AG10803 (cell line): Measurements from ENCODE around the gene ZNF433.

Source experiments
- DNase-seq: peaks from one replicate; pipeline ENCODE4 v3.0.0; 2010; ENCODE audit warnings: low read depth
- H3K4me3 ChIP-seq: 2 replicates; pipeline ENCODE4 v1.5.1; 2011; ENCODE audit warnings: mild to moderate bottlenecking, low read length, control low read depth
- CTCF ChIP-seq: conservative IDR thresholded peaks from 2 replicates; pipeline ENCODE4 v1.5.1; 2011; ENCODE audit warnings: mild to moderate bottlenecking, low read length, control low read depth, inconsistent platforms

The ZNF433 gene

GRCh38 chr19:11986754-11987153, 48.7 kb downstream of the ZNF433 start:
- H3K4me3 ChIP-seq, result no peak overlapping the region
- no peak for TF ChIP-seq CTCF

GRCh38 chr19:11984986-11985385, 50.5 kb downstream of the ZNF433 start:
- no peak; the same call in 1 of the 2 replicates for TF ChIP-seq CTCF
- DNase-seq, result no peak
- no peak overlapping the region for H3K4me3 ChIP-seq

More at GRCh38 chr19:11986754-11987153, 48.7 kb downstream of the ZNF433 start:
- DNase-seq, result no peak

GRCh38 chr19:11982526-11982925, 53.0 kb downstream of the ZNF433 start:
- TF ChIP-seq CTCF, result no peak
- no peak for DNase-seq
- H3K4me3 ChIP-seq, result no peak overlapping the region

GRCh38 chr19:11979527-11979926, 56.0 kb downstream of the ZNF433 start:
- no peak for TF ChIP-seq CTCF
- no peak overlapping the region for H3K4me3 ChIP-seq
- no peak for DNase-seq

- no peak overlapping the region for H3K4me3 ChIP-seq
- DNase-seq, result no peak
- no peak for TF ChIP-seq CTCF
Measured at GRCh38 chr19:11978492-11979100, 56.9 kb downstream of the ZNF433 start.

- no peak for DNase-seq
- TF ChIP-seq CTCF, result no peak
- no peak overlapping the region for H3K4me3 ChIP-seq
Measured at GRCh38 chr19:11973019-11973810, 62.3 kb downstream of the ZNF433 start.

- no peak for DNase-seq
- TF ChIP-seq CTCF, result no peak
- H3K4me3 ChIP-seq, result no peak overlapping the region
Measured at GRCh38 chr19:11971041-11971440, 64.4 kb downstream of the ZNF433 start.
